WI38 (cell line): ENCODE measurements around the gene LHX8.

ENCODE experiments used
- H3K4me3 ChIP-seq: 2 replicates; pipeline ENCODE4 v1.5.1; 2011; ENCODE audit warnings: low read depth, mild to moderate bottlenecking, control low read depth, low read length
- TF ChIP-seq, protein P1 (sequence below): IDR thresholded peaks from 2 replicates; pipeline ENCODE4 v1.5.1; 2012; ENCODE audit warnings: low read depth, mild to moderate bottlenecking, control low read depth, low read length

LHX8 gene

DNA sequence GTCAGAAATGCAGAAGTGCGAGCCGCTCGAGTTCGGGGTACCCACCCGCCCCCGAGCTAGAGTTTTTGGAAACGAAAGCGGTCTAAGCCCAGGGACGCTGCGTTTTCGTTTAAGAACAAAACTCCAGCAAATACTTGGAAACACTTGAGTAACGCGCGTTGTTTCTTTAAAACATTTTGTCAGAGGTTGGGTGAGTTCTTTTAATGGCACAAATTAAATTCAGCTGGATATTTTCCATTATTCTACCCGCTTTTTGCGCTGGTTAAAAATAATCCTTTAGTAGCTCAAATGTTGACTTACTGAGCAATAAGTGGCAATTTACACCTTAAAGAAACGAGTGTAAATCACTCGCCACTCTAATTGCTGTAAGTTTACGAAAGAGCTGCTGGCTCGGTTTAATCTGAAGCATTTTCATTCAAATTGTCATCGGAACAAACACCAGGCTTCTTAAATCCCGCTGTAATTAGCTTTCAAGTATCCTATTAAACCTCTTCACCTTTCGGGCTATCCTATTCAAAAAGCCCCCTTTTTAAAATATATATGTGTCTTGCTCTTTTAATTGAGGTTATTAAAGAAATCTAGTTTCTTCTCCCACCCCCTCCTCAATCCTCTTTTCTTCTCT, 1.5 kb downstream of the LHX8 start:
- peak overlapping the region; percentile 38 for H3K4me3 ChIP-seq
- TF ChIP-seq, protein P1, sequence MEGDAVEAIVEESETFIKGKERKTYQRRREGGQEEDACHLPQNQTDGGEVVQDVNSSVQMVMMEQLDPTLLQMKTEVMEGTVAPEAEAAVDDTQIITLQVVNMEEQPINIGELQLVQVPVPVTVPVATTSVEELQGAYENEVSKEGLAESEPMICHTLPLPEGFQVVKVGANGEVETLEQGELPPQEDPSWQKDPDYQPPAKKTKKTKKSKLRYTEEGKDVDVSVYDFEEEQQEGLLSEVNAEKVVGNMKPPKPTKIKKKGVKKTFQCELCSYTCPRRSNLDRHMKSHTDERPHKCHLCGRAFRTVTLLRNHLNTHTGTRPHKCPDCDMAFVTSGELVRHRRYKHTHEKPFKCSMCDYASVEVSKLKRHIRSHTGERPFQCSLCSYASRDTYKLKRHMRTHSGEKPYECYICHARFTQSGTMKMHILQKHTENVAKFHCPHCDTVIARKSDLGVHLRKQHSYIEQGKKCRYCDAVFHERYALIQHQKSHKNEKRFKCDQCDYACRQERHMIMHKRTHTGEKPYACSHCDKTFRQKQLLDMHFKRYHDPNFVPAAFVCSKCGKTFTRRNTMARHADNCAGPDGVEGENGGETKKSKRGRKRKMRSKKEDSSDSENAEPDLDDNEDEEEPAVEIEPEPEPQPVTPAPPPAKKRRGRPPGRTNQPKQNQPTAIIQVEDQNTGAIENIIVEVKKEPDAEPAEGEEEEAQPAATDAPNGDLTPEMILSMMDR, result no peak

DNA sequence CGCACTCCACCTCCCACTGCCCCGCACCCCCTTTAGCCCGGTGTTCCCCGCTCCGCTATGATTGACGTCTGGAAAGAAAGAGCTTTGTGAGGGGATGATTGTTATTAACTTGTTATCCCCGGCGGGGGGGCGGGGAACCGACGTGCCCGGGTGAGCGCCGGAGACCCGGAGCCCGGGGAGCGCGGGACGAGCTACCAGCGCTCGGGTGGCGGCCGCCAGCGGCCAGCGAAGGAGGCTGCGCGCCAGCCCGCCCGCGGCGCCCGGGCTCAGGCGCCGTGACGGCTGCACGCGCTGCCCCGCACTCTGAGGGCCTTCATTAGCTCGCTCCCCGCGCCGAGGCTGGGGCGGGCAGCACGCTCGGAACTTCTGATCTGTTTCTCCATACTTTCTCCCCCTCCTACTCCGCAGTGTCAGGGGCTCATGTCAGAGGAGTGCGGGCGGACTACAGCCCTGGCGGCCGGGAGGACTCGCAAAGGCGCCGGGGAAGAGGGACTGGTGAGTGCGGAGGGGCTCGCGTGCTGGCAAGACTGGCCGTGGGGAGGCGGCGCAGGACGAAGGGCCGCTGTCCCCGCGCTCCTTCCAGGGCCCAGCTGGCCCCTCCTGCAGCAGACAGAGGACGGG, 2.1 kb downstream of the LHX8 start:
- TF ChIP-seq, protein P1, result no peak
- no peak overlapping the region for H3K4me3 ChIP-seq

DNA sequence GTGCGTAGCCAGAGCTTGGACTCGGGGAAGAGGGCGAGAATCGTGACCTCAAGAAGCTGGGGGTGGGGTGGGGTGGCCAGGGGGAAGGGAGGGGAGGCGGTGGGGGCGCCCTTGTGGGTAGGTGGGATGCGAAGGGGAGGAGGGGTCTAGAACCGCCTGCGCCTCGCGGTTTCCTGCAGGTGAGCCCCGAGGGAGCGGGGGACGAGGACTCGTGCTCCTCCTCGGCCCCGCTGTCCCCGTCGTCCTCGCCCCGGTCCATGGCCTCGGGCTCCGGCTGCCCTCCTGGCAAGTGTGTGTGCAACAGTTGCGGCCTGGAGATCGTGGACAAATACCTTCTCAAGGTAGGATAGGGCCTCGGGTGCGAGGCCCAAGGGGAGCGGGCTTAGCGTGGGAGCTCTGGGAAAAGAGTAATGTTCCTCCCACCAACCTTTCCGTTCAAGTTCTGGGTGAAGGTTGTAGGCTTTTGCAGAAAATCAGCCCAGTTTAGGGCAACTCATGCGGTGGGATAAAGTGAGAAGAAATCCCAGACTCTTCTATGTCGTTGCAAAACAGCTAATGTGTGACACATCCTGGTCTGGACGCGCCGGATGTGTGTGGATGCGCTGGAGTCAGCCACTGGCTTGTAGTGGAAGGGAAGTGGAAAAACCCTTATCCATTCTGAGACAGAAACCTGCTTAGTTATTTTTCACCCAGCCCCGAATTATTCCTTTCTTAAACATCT, 2.9 kb downstream of the LHX8 start:
- H3K4me3 ChIP-seq, result no peak overlapping the region
- TF ChIP-seq, protein P1, result no peak

DNA sequence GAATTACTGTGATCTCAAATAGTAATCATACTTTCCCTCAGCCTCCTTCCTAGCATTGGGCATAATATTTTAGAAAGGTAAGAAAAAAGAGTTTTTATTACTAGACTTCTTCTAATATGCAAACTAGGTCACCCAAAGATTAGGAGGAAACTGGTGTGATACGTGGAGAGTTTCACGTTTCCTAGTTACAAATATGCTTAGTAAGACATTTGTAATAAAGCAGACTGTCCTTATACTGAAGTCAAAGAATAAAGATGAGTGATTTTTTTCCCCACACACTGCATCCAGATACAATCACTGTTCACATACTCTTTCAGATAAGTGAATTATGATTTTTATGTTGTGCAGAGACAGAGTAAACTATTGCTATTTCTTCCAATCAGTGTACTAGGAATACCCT, 17.9 kb downstream of the LHX8 start:
- TF ChIP-seq, protein P1, result no peak
- H3K4me3 ChIP-seq, result no peak overlapping the region

DNA sequence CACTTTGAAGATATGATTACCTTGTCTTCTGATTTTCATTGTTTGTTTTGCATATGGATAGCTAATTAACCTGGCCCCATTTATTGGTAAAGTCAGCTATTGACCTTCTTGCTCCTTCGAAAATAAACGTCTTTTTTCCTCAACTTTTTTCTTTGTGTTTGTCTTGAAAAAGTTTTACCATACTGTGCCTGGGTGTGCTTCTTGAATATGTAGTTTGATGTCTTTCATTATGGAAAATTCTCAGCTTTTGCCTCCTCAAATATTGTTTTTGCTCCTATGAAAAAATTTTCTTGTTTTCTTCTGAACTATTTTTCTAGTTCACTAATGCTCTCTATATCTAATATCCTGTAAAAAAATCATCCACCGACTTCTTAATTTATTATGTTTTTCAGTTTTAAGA, 25.0 kb downstream of the LHX8 start:
- TF ChIP-seq, protein P1, result no peak

DNA sequence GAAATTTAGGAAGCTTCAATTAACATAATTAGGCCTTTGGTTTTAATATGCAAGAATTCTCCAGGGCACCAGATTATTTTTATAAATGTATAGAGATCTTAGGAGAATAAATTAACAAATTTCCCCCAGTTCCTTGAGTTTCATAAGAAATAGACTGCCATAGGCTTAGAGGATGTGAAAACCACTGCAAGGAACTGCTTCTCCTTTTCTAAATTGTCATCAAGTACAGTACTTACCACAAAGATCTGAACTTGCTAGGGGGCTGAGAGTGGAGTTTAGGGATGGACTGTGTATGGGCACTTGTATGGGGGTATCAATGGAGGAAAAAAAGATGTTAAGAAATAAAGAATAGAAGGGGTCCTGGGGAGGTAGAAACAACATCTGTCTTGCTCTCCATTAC, 31.1 kb downstream of the LHX8 start:
- TF ChIP-seq, protein P1, result no peak
- no peak overlapping the region for H3K4me3 ChIP-seq

More for the DNA sequence above, 25.0 kb downstream of the LHX8 start:
- H3K4me3 ChIP-seq, result no peak overlapping the region

DNA sequence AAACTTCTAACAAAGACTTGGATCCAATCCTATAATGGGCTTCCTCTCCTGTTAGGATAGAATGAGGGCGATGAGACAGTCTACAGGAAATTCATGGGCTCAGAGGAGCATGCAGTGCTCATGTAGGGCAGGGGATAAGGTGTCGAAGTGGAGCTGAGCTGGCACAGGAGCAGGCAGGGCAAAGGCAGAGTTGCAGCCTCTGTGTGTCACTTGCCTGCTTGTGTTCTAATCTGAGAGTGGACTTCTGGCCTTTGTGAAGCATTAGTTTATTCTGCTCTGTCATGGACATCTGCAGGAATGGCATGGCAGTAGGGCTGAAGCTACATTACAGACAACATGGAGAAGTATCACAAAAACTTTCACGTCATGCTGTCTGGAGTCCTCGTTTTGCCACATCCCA, 32.6 kb downstream of the LHX8 start:
- TF ChIP-seq, protein P1, result no peak
- H3K4me3 ChIP-seq, result no peak overlapping the region
